Upper lobe of left lung (tissue), 6 donors: ENCODE measurements around the gene TTC7B. TPM values are rescaled to one million over a fixed set of nuclear protein-coding genes. Genes with fewer than 3 reads are reported as not detected.

Experiments
- ATAC-seq, 2 donors: fragments of 200-7000 bp; cut with Tn5 transposase; one replicate each; pipeline ENCODE4 v1.9.1; 2022; ENCODE audit warnings: mild to moderate bottlenecking in 2 of 2, moderate library complexity in 2 of 2; ENCODE audit not compliant: low FRiP score in 2 of 2
- DNase-seq, 2 donors: peaks; one replicate each; pipeline ENCODE4 v3.0.0-alpha.2; 2019 to 2020
- H3K27ac ChIP-seq, 4 donors: fragments of 200-600 bp; sonication (generic); one replicate each; pipeline ENCODE4 v1.5.1; 2016 to 2019
- H3K27me3 ChIP-seq, 4 donors: fragments of 200-600 bp; sonication (generic); one replicate each; pipeline ENCODE4 v1.5.1; 2017 to 2019
- H3K36me3 ChIP-seq, 4 donors: fragments of 200-600 bp; sonication (generic); one replicate each; pipeline ENCODE4 v1.5.1; 2016 to 2019
- H3K4me1 ChIP-seq, 4 donors: fragments of 200-600 bp; sonication (generic); one replicate each; pipeline ENCODE4 v1.5.1; 2018 to 2019
- H3K4me3 ChIP-seq, 4 donors: fragments of 200-600 bp; sonication (generic); one replicate each; pipeline ENCODE4 v1.5.1; 2017 to 2019; ENCODE audit warnings: mild to moderate bottlenecking in 2 of 4, moderate library complexity in 1 of 4
- H3K9me3 ChIP-seq, 4 donors: fragments of 200-600 bp; sonication (generic); one replicate each; pipeline ENCODE4 v1.5.1; 2018 to 2019
- EP300 ChIP-seq, 4 donors: sonication (generic); formaldehyde crosslinking; IDR thresholded peaks; one replicate each; pipeline ENCODE4 v1.5.1; 2017; ENCODE audit warnings: antibody characterized with exemption in 4 of 4, control low read depth in 2 of 4
- POLR2A ChIP-seq, 4 donors: fragments of 450-650 bp; IDR thresholded peaks; one replicate each; pipeline ENCODE4 v1.5.1; 2016 to 2017; ENCODE audit warnings: antibody characterized with exemption in 4 of 4, mild to moderate bottlenecking in 2 of 4
- POLR2AphosphoS5 ChIP-seq, 2 donors: sonication (generic); formaldehyde crosslinking; IDR thresholded peaks; one replicate each; pipeline ENCODE4 v1.5.1; 2017; ENCODE audit warnings: antibody characterized with exemption in 2 of 2
- WGBS, 2 donors: methylation state at CpG; one replicate each; pipeline ENCODE4 v1.1.5; 2017 to 2018; 5-methylcytosine and 5-hydroxymethylcytosine counted together
- total RNA-seq, 6 donors: library from RNA; depleted of rRNA in 4 of 6; stranded (reverse); fragments of >200 nt in 4 of 6; gene quantifications; one replicate each; pipeline versions ENCODE4 v1.1.0 to v1.2.1, GENCODE V29; 2016 to 2021
- TF ChIP-seq, protein P1 (sequence below), 6 experiments: fragments of 450-650 bp in 4 of 6; fragments of 200-600 bp in 2 of 6; sonication (generic) in 2 of 6; IDR thresholded peaks; one replicate each; pipeline ENCODE4 v1.5.1; 2016 to 2019; ENCODE audit warnings: antibody characterized with exemption in 6 of 6
- donor health status: DM: no; HTN: no; CAD: no; lungs with moderate emphysema.
- donor health status: DM: no; HTN: yes; CAD: no; lungs with severe emphysema.

Gene TTC7B
- total RNA-seq, 6 donors from 2014 or later, result 13.5 to 87.3 (median 37.5) TPM

DNA sequence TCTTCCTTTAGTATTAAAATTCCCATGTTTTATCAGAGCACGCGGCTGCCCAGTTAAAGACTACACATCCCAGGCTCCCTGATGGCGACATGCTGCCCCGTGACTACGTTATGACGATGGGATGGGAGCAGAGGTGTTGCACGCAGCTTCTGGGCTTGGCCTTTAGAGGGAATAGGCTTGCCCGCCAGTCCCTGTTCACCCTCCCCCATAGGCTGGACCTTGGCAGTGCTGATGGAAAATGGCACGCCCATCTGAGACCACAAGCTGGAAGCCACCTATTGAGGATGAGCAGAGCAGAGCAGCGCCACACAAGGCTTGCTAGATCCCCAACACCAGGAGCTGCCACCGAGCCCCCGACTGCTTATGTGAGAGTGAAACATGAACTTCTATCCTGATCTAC lies 24.7 kb downstream of the TTC7B start:
- Histone ChIP-seq H3K27me3 (no peaks in the 10 kb centered on the region), H3K27ac (no peak overlapping the region), H3K9me3 (no peaks in the 10 kb centered on the region), H3K4me3 (no peak overlapping the region), H3K36me3 (no peaks in the 10 kb centered on the region), H3K4me1 (peaks cover 0 to 13% (median 9%) of the 10 kb centered on the region in 4 donors)
- ATAC-seq (no peak), DNase-seq (no peak)
- WGBS, 2 donors, result 92 to 94% methylated on average over 10 to 12 of the region's 12 CpGs
- TF ChIP-seq, protein P1, sequence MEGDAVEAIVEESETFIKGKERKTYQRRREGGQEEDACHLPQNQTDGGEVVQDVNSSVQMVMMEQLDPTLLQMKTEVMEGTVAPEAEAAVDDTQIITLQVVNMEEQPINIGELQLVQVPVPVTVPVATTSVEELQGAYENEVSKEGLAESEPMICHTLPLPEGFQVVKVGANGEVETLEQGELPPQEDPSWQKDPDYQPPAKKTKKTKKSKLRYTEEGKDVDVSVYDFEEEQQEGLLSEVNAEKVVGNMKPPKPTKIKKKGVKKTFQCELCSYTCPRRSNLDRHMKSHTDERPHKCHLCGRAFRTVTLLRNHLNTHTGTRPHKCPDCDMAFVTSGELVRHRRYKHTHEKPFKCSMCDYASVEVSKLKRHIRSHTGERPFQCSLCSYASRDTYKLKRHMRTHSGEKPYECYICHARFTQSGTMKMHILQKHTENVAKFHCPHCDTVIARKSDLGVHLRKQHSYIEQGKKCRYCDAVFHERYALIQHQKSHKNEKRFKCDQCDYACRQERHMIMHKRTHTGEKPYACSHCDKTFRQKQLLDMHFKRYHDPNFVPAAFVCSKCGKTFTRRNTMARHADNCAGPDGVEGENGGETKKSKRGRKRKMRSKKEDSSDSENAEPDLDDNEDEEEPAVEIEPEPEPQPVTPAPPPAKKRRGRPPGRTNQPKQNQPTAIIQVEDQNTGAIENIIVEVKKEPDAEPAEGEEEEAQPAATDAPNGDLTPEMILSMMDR (IDR thresholded peaks at IDR 0.05), result no peak
- no peak for TF ChIP-seq POLR2A (IDR thresholded peaks at IDR 0.05)

DNA sequence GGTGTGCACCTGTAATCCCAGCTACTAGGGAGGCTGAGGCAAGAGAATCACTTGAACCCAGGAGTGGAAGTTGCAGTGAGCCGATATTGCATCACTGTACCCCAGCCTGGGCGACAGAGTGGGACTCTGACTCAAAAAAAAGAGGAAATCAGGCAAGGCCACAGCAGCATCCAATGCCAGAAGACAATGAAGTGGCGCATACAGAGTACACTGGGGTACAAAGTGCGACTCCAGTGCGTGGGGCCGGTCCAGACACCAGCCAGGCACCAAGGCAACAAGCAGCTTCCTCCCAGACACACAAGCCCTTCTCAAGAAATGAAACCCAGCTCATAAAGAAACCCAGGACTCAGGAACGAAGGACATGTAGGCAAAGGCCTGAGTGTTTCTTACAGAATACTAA lies 28.2 kb downstream of the TTC7B start:
- Histone ChIP-seq H3K27ac (no peak overlapping the region), H3K9me3 (no peaks in the 10 kb centered on the region), H3K4me1 (no peaks in the 10 kb centered on the region), H3K27me3 (no peaks in the 10 kb centered on the region), H3K4me3 (no peak overlapping the region), H3K36me3 (peaks cover 0 to 8% (median 0%) of the 10 kb centered on the region in 4 donors)
- WGBS, 2 donors, result 73 to 91% methylated on average over 7 of the region's 7 CpGs
- peak in 1 of 2 donors; percentile 44 for DNase-seq
- no peak for TF ChIP-seq POLR2A (IDR thresholded peaks at IDR 0.05)
- no peak for TF ChIP-seq EP300 (IDR thresholded peaks at IDR 0.05)
- TF ChIP-seq, protein P1 (IDR thresholded peaks at IDR 0.05), result no peak
- TF ChIP-seq POLR2AphosphoS5 (IDR thresholded peaks at IDR 0.05), result no peak
- peak in 1 of 2 donors; percentile 67 for ATAC-seq

DNA sequence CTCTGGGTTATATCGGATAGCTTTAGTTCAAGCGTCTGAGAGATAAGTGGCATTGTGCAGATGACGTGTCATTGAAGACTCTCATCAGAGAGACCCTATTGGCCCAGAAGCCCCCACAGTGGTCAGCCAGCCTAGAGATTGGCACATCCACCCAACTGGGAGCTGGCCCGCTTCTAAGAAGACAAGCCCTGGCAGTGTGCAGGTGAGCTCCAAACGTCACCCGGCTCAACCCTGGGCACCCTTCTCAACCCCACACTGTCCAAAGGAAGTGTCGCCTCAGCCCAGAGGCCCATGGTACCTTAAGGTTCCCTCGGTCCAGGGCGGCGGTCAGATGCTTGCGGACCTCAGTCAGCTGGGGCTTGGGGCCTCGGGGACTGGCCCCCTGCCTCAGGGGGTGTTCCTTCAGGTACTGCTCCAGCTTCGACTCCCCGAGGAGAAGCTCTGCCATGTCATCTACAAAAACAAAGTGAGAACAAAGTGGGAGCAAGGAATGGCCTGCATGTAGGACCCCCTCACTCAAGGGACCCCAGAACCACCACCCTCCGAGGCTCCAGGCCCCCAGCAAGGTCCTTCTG lies 30.3 kb downstream of the TTC7B start:
- peaks cover 0 to 9% (median 0%) of the 10 kb centered on the region in 4 donors for H3K36me3 ChIP-seq
- DNase-seq, result no peak
- no peak for TF ChIP-seq POLR2AphosphoS5 (IDR thresholded peaks at IDR 0.05)
- TF ChIP-seq, protein P1 (IDR thresholded peaks at IDR 0.05), result no peak
- no peak for TF ChIP-seq EP300 (IDR thresholded peaks at IDR 0.05)
- no peak for TF ChIP-seq POLR2A (IDR thresholded peaks at IDR 0.05)

DNA sequence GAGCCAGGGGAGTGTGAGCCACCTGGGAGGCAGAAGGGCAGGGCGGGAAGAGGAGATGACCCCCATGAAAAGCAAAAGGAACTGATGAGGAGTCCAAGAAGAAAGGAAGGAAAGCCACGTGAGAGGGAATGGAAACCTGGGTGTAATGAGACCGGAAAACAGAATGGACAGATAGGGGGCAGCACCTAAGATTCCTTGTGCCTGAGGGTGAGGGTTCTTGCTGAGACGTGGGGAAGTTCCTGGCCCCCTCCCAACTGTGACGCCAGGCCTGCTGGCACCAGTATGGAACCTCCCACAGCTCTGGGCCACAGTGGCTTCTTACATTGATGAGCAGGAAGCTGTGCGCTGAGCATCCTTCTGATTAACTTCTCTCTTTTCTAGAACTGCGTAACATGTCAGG lies 30.8 kb downstream of the TTC7B start:
- no peaks in the 10 kb centered on the region for H3K9me3 ChIP-seq
- ATAC-seq (no peak), DNase-seq (peak in 1 of 2 donors; percentile 47)
- H3K4me1 ChIP-seq, result no peaks in the 10 kb centered on the region
- 59 to 65% methylated on average over 7 of the region's 7 CpGs for WGBS, 2 donors
- peaks cover 0 to 14% (median 0%) of the 10 kb centered on the region in 4 donors for H3K36me3 ChIP-seq
- H3K4me3 ChIP-seq, result no peak overlapping the region
- TF ChIP-seq POLR2AphosphoS5 (IDR thresholded peaks at IDR 0.05), result no peak
- TF ChIP-seq, protein P1 (IDR thresholded peaks at IDR 0.05), result peak in 1 of 6 experiments; percentile 15
- H3K27me3 ChIP-seq, result no peaks in the 10 kb centered on the region
- H3K27ac ChIP-seq, result no peak overlapping the region

More for the DNA sequence above, 30.3 kb downstream of the TTC7B start:
- Histone ChIP-seq H3K4me1 (no peaks in the 10 kb centered on the region), H3K9me3 (no peaks in the 10 kb centered on the region), H3K4me3 (no peak overlapping the region), H3K27me3 (no peaks in the 10 kb centered on the region), H3K27ac (no peak overlapping the region)
- ATAC-seq, result no peak
- 88 to 89% methylated on average over 5 to 15 of the region's 15 CpGs for WGBS, 2 donors

DNA sequence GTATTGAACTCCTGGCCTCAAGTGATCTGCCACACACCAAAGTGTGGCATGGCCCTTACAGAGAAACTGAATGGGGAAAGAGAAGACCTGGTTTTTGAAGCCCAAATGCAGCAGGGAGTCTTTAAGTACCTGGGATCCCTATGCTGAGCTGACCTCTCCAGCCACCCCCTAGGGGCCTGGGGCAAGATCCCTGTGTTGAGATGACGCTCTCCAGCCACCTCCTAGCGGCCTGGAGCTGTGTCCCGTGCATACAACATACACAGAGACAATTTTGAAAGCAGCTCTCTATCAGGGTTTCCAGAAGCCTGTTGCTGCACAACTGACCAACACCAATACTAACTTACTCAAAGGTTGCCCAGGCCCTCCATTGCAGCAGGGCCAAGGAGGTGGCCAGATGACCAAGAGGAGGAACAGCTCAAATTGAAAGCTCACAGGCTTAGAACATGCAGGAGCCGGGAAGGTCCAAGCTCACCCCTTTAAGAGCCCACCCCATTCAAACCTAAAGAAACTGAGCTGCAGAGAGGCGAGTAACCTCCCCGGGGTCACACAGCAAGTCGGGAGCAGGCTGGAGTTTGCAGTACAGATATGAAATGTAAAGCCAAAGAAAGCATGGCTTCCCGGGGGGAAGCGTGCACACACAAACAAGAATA lies 31.5 kb downstream of the TTC7B start:
- WGBS, 2 donors, result 88 to 93% methylated on average over 8 to 9 of the region's 9 CpGs
- no peak for DNase-seq
- TF ChIP-seq POLR2A (IDR thresholded peaks at IDR 0.05) (no peak), EP300 (IDR thresholded peaks at IDR 0.05) (no peak), POLR2AphosphoS5 (IDR thresholded peaks at IDR 0.05) (no peak)
- TF ChIP-seq, protein P1 (IDR thresholded peaks at IDR 0.05), result no peak

More for the DNA sequence above, 31.5 kb downstream of the TTC7B start:
- no peak overlapping the region for H3K4me3 ChIP-seq
- H3K36me3 ChIP-seq, result peaks cover 0 to 20% (median 0%) of the 10 kb centered on the region in 4 donors
- H3K4me1 ChIP-seq, result no peaks in the 10 kb centered on the region
- no peaks in the 10 kb centered on the region for H3K27me3 ChIP-seq
- no peak overlapping the region for H3K27ac ChIP-seq
- H3K9me3 ChIP-seq, result no peaks in the 10 kb centered on the region
- ATAC-seq, result no peak
